ENCODE data around the gene MMP24. TPM values are rescaled to one million over a fixed set of nuclear protein-coding genes. Genes with fewer than 3 reads are reported as not detected.

The MMP24 gene
- total and polyA plus RNA-seq, 4 donors: 0.20 to 1.2 (median 0.57) TPM

DNA sequence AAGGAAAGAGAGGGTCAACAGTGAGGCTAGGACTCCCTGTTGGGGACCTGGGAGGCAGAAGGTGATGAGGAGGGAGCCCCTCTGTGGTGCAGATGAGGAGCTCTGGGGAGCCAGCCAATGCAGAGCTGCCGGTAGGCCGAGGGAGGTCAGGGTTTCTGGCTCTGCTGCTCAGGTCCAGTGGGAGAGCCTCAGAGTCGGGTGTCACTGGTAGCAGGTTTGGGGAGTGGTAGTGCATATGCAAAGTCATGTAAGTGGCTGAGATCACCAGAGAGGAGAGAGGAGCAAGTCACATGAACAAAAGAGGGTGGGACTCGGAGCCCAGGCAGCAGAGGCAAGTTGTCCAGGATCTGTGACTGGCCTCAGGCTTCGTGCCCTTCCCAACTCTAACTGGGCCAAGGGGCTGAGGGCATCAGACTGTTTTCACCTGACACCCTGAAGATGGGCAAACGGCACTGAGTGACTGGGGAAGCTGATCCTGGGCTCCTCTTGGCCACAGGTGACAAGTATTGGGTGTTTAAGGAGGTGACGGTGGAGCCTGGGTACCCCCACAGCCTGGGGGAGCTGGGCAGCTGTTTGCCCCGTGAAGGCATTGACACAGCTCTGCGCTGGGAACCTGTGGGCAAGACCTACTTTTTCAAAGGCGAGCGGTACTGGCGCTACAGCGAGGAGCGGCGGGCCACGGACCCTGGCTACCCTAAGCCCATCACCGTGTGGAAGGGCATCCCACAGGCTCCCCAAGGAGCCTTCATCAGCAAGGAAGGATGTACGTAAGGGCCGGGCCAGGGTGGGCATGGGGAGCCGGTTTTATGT is 44.8 kb downstream of the MMP24 start:
- no peak overlapping the region for H3K4me3 ChIP-seq (ENCODE audit: low read length in 2 of 2)
- no peak overlapping the region for H3K27ac ChIP-seq (ENCODE audit: low read depth in 1 of 2, low read length in 2 of 2)
- ATAC-seq (ENCODE audit: low FRiP score): no peak
- no peaks in the 10 kb centered on the region for H3K4me1 ChIP-seq (ENCODE audit: control insufficient read depth in 1 of 2, insufficient read depth in 2 of 2, low read length in 2 of 2)
- no peak for DNase-seq
- intact Hi-C loops (cut with DNase I): loop anchor here in 1 of 2 donors (10.0 kb wide), 1 partner anchor 176 kb away; the partner anchor contains the start of gene TRPC4AP
- H3K27me3 ChIP-seq (ENCODE audit: control insufficient read depth in 1 of 2, insufficient read depth in 2 of 2, low read length in 1 of 2): no peaks in the 10 kb centered on the region
- peaks cover 0 to 5% of the 10 kb centered on the region in 2 donors for H3K36me3 ChIP-seq (ENCODE audit: control insufficient read depth in 1 of 2, insufficient read depth in 2 of 2, low read length in 1 of 2)
- H3K9me3 ChIP-seq (ENCODE audit: control insufficient read depth, low read length): no peaks in the 10 kb centered on the region
- whole genome bisulfite sequencing, 2 donors: 85 to 90% methylated on average over 20 of the region's 20 CpGs

- Histone ChIP-seq H3K9me3 (ENCODE audit: control insufficient read depth, low read length) (no peaks in the 10 kb centered on the region), H3K36me3 (ENCODE audit: control insufficient read depth in 1 of 2, insufficient read depth in 2 of 2, low read length in 1 of 2) (peaks cover 0 to 3% of the 10 kb centered on the region in 2 donors), H3K27me3 (ENCODE audit: control insufficient read depth in 1 of 2, insufficient read depth in 2 of 2, low read length in 1 of 2) (no peaks in the 10 kb centered on the region), H3K4me1 (ENCODE audit: control insufficient read depth in 1 of 2, insufficient read depth in 2 of 2, low read length in 2 of 2) (no peaks in the 10 kb centered on the region), H3K4me3 (ENCODE audit: low read length in 2 of 2) (no peak overlapping the region), H3K27ac (ENCODE audit: low read depth in 1 of 2, low read length in 2 of 2) (no peak overlapping the region)
- intact Hi-C loops (cut with DNase I): loop anchor here in 1 of 2 donors (10.0 kb wide), 1 partner anchor 177 kb away; the partner anchor contains the start of gene TRPC4AP
- no peak for DNase-seq
- ATAC-seq (ENCODE audit: low FRiP score): no peak
- WGBS, 2 donors: 55 to 65% methylated on average over 7 of the region's 7 CpGs
Observed at GRCh38 chr20:35271904-35272303, 45.4 kb downstream of the MMP24 start.

DNA sequence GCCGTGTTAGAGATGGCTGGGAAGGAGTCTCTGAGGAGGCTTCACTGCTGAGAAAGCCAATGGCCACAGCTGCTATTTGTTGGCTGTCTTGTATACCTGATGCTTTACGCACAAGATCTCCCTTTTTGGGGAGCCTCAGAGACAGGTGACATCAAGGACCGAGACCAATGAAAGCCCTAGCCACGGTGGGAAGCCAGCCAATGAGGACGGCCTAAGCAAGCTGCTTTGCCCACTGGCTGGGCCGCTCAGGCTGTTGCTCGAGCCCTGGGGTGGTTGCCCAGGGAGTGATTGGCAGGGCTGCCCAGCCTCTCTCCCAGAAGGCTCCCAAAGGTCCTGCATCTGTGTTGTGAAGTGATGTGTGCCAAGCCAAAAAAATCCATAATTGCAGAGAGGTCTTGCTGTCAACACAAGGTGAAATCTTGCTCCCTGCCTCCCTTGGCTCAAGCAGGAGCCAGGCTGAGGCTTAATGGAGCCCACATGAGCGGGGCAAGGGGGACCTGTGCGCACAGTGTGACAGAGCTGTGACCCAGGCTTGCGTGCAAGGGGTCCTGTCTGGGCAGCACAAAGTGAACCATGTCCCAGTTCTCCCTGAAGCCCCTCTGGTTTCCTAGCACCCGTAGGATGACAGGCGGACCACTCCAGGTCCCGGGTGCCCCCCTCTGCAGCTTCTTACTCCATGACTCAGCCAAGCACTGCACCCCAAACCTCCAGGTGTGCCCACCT is 47.1 kb downstream of the MMP24 start:
- no peak overlapping the region for H3K27ac ChIP-seq (ENCODE audit: low read depth in 1 of 2, low read length in 2 of 2)
- intact Hi-C loops (cut with DNase I): loop anchor here in 1 of 2 donors (10.0 kb wide), 1 partner anchor 179 kb away; the partner anchor contains the start of gene TRPC4AP
- no peak overlapping the region for H3K4me3 ChIP-seq (ENCODE audit: low read length in 2 of 2)
- no peaks in the 10 kb centered on the region for H3K36me3 ChIP-seq (ENCODE audit: control insufficient read depth in 1 of 2, insufficient read depth in 2 of 2, low read length in 1 of 2)
- H3K27me3 ChIP-seq (ENCODE audit: control insufficient read depth in 1 of 2, insufficient read depth in 2 of 2, low read length in 1 of 2): no peaks in the 10 kb centered on the region
- WGBS, 2 donors: 42 to 49% methylated on average over 13 of the region's 13 CpGs
- peak in 1 of 2 donors; percentile 76 for DNase-seq
- no peaks in the 10 kb centered on the region for H3K4me1 ChIP-seq (ENCODE audit: control insufficient read depth in 1 of 2, insufficient read depth in 2 of 2, low read length in 2 of 2)
- no peak for ATAC-seq (ENCODE audit: low FRiP score)
- no peaks in the 10 kb centered on the region for H3K9me3 ChIP-seq (ENCODE audit: control insufficient read depth, low read length)

DNA sequence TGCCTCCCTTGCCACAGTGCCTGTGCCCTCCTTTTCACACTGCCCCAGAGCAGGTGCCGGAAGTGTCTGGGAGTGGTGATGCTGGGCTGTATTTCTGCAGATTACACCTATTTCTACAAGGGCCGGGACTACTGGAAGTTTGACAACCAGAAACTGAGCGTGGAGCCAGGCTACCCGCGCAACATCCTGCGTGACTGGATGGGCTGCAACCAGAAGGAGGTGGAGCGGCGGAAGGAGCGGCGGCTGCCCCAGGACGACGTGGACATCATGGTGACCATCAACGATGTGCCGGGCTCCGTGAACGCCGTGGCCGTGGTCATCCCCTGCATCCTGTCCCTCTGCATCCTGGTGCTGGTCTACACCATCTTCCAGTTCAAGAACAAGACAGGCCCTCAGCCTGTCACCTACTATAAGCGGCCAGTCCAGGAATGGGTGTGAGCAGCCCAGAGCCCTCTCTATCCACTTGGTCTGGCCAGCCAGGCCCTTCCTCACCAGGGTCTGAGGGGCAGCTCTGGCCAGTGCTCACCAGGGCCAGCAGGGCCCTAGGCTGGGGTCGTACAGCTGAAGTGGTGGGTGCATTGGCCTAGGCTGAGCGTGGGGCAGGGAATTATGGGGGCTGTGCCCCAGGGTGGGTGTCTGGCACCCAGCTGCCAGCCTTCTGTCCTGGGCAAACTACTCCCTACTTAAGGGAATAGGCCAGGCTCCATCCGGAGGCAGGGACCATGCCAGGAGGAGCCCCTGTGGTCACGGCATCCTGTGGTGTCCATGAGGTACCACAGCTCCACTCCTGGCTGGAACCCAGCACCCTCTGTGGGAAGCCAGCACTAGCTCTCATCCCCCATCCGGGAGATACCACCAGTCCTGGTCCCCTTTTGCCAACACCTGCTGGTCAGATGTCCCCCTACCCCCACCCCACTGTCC is 47.9 kb downstream of the MMP24 start:
- H3K4me3 ChIP-seq (ENCODE audit: low read length in 2 of 2): no peak overlapping the region
- ATAC-seq (ENCODE audit: low FRiP score): no peak
- H3K4me1 ChIP-seq (ENCODE audit: control insufficient read depth in 1 of 2, insufficient read depth in 2 of 2, low read length in 2 of 2): no peaks in the 10 kb centered on the region
- no peaks in the 10 kb centered on the region for H3K27me3 ChIP-seq (ENCODE audit: control insufficient read depth in 1 of 2, insufficient read depth in 2 of 2, low read length in 1 of 2)
- H3K27ac ChIP-seq (ENCODE audit: low read depth in 1 of 2, low read length in 2 of 2): no peak overlapping the region
- H3K36me3 ChIP-seq (ENCODE audit: control insufficient read depth in 1 of 2, insufficient read depth in 2 of 2, low read length in 1 of 2): no peaks in the 10 kb centered on the region
- intact Hi-C loops (cut with DNase I): loop anchor here in 1 of 2 donors (5.0 to 10.0 kb wide), 2 partner anchors 127 to 180 kb away; partner anchors contain the start of genes EDEM2 and TRPC4AP
- no peaks in the 10 kb centered on the region for H3K9me3 ChIP-seq (ENCODE audit: control insufficient read depth, low read length)
- 87 to 88% methylated on average over 24 of the region's 24 CpGs for WGBS, 2 donors
- DNase-seq: peak in 1 of 2 donors; percentile 80

DNA sequence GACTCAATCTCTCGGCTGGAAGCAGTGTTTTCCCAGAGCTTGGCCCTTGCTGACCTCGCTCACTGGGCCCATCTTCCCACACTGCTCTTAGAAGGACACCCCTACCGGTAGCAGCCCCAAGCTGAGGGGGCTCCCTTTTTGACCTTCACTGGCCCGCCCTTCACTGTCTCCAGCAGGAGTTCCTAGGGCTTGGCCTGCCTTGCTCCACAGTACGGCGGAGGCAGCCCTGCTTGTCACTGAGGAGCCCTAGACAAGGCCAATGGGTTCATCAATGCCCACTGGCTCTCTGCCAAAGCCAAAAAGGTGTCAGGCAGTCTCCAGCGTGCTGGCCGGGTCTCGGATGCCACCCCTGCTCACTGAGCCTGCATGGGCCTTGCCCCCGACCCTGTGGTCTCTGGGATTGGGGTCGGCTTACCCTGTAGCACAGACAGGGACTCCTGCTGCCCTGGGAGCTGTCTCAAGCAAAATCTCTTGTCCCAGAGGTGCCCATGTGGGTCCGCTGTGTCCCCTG is 49.3 kb downstream of the MMP24 start:
- 84 to 85% methylated on average over 12 of the region's 12 CpGs for WGBS, 2 donors
- Histone ChIP-seq H3K4me1 (ENCODE audit: control insufficient read depth in 1 of 2, insufficient read depth in 2 of 2, low read length in 2 of 2) (no peaks in the 10 kb centered on the region), H3K27ac (ENCODE audit: low read depth in 1 of 2, low read length in 2 of 2) (no peak overlapping the region), H3K27me3 (ENCODE audit: control insufficient read depth in 1 of 2, insufficient read depth in 2 of 2, low read length in 1 of 2) (no peaks in the 10 kb centered on the region), H3K36me3 (ENCODE audit: control insufficient read depth in 1 of 2, insufficient read depth in 2 of 2, low read length in 1 of 2) (no peaks in the 10 kb centered on the region), H3K4me3 (ENCODE audit: low read length in 2 of 2) (no peak overlapping the region), H3K9me3 (ENCODE audit: control insufficient read depth, low read length) (no peaks in the 10 kb centered on the region)
- intact Hi-C loops (cut with DNase I): loop anchor here in 1 of 2 donors (5.0 to 10.0 kb wide), 2 partner anchors 128 to 181 kb away; partner anchors contain the start of genes EDEM2 and TRPC4AP
- ATAC-seq (ENCODE audit: low FRiP score): no peak
- peak in 1 of 2 donors; percentile 70 for DNase-seq

DNA sequence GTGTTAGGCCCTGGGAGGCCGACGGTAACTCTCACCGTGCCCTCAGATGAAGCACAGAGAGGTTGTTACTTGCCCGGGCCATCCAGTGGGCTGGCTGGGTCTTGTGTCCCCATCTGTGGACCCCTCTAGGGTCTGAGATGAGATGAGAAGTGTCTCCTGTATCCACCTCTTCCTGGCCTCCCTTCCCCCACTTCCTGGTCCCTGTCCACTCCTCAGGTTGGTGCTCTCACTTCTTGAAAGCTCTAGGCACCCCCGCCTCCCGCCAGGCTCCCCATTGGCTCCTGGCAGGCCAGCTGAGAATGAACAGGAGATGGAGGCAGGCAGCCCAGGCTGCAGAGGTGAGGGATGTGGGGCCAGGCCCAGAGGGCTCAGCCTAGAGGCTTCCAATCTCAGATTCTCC is 49.9 kb downstream of the MMP24 start:
- WGBS, 2 donors: 84 to 89% methylated on average over 6 of the region's 6 CpGs
- intact Hi-C loops (cut with DNase I): loop anchor here in 1 of 2 donors (5.0 to 10.0 kb wide), 2 partner anchors 129 to 182 kb away; partner anchors contain the start of genes EDEM2 and TRPC4AP
- H3K4me3 ChIP-seq (ENCODE audit: low read length in 2 of 2): no peak overlapping the region

GRCh38 chr20:35277127-35277526 is 50.6 kb downstream of the MMP24 start:
- no peak for ATAC-seq (ENCODE audit: low FRiP score)
- no peaks in the 10 kb centered on the region for H3K4me1 ChIP-seq (ENCODE audit: control insufficient read depth in 1 of 2, insufficient read depth in 2 of 2, low read length in 2 of 2)
- intact Hi-C loops (cut with DNase I): loop anchor here in 1 of 2 donors (5.0 to 10.0 kb wide), 2 partner anchors 130 to 182 kb away; partner anchors contain the start of genes EDEM2 and TRPC4AP
- H3K27ac ChIP-seq (ENCODE audit: low read depth in 1 of 2, low read length in 2 of 2): peak overlapping the region; percentile 43 to 93
- H3K9me3 ChIP-seq (ENCODE audit: control insufficient read depth, low read length): no peaks in the 10 kb centered on the region
- H3K27me3 ChIP-seq (ENCODE audit: control insufficient read depth in 1 of 2, insufficient read depth in 2 of 2, low read length in 1 of 2): no peaks in the 10 kb centered on the region
- H3K36me3 ChIP-seq (ENCODE audit: control insufficient read depth in 1 of 2, insufficient read depth in 2 of 2, low read length in 1 of 2): no peaks in the 10 kb centered on the region
- no peak for DNase-seq
- peak overlapping the region; percentile 54 to 65 for H3K4me3 ChIP-seq (ENCODE audit: low read length in 2 of 2)
- 9 to 12% methylated on average over 10 of the region's 10 CpGs for WGBS, 2 donors

More for the DNA sequence above, 49.9 kb downstream of the MMP24 start:
- no peaks in the 10 kb centered on the region for H3K9me3 ChIP-seq (ENCODE audit: control insufficient read depth, low read length)
- no peaks in the 10 kb centered on the region for H3K4me1 ChIP-seq (ENCODE audit: control insufficient read depth in 1 of 2, insufficient read depth in 2 of 2, low read length in 2 of 2)
- H3K27ac ChIP-seq (ENCODE audit: low read depth in 1 of 2, low read length in 2 of 2): no peak overlapping the region
- no peaks in the 10 kb centered on the region for H3K27me3 ChIP-seq (ENCODE audit: control insufficient read depth in 1 of 2, insufficient read depth in 2 of 2, low read length in 1 of 2)
- H3K36me3 ChIP-seq (ENCODE audit: control insufficient read depth in 1 of 2, insufficient read depth in 2 of 2, low read length in 1 of 2): no peaks in the 10 kb centered on the region
- ATAC-seq (ENCODE audit: low FRiP score) (no peak), DNase-seq (peak in 1 of 2 donors; percentile 67)
